Progenitor cell of endocrine pancreas (in vitro differentiated cells): ENCODE measurements around the gene SLAMF6. TPM values are rescaled to one million over a fixed set of nuclear protein-coding genes. Genes with fewer than 3 reads are reported as not detected.

Source experiments
- DNase-seq: peaks from one replicate; pipeline ENCODE4 v3.0.0; 2021; ENCODE audit warnings: low spot score; ENCODE audit not compliant: unreplicated experiment
- H3K27ac Mint-ChIP-seq: 2 replicates; pipeline ENCODE4 v1.8.0; 2021; ENCODE audit warnings: mild to moderate bottlenecking, moderate library complexity, mixed read lengths
- H3K27me3 Mint-ChIP-seq: 2 replicates; pipeline ENCODE4 v1.8.0; 2021; ENCODE audit warnings: mixed read lengths
- H3K36me3 Mint-ChIP-seq: 2 replicates; pipeline ENCODE4 v1.8.0; 2022; ENCODE audit warnings: mixed read lengths; ENCODE audit not compliant: insufficient read depth
- H3K4me1 Mint-ChIP-seq: 2 replicates; pipeline ENCODE4 v1.8.0; 2021; ENCODE audit warnings: low read depth, mixed read lengths
- H3K4me3 Mint-ChIP-seq: 2 replicates; pipeline ENCODE4 v1.8.0; 2021; ENCODE audit warnings: low read depth, mild to moderate bottlenecking, moderate library complexity, mixed read lengths
- H3K9me3 Mint-ChIP-seq: 2 replicates; pipeline ENCODE4 v1.8.0; 2021; ENCODE audit warnings: low read depth, mixed read lengths
- total RNA-seq: library from RNA; stranded (reverse); gene quantifications from 2 replicates; pipeline ENCODE4 v1.2.1, GENCODE V29; 2021
- TF ChIP-seq, protein P1 (sequence below): fragments of 200-600 bp; sonication (generic); IDR thresholded peaks from one replicate; pipeline ENCODE4 v1.5.0; 2021; ENCODE audit warnings: antibody characterized with exemption, mild to moderate bottlenecking; ENCODE audit not compliant: unreplicated experiment

Gene SLAMF6
- total RNA-seq, 1 donor from 2014 or later, result not detected

DNA sequence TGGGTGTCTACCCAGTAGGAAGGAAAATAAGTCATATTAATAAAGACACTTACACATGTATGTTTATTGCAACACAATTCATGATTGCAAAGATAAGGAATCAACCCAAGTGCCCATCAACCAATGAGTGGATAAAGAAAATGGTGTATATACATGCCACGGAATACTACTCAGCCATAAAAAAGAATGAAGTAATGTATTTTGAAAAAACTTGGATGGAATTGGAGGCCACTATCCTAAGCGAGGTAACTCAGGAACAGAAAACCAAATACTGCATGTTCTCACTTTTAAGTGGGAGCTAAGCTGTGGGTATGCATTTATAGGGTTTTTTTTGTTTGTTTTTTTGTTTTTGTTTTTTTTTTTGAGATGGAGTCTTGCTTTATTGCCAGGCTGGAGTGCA lies 73.6 kb downstream of the SLAMF6 start:
- TF ChIP-seq, protein P1, sequence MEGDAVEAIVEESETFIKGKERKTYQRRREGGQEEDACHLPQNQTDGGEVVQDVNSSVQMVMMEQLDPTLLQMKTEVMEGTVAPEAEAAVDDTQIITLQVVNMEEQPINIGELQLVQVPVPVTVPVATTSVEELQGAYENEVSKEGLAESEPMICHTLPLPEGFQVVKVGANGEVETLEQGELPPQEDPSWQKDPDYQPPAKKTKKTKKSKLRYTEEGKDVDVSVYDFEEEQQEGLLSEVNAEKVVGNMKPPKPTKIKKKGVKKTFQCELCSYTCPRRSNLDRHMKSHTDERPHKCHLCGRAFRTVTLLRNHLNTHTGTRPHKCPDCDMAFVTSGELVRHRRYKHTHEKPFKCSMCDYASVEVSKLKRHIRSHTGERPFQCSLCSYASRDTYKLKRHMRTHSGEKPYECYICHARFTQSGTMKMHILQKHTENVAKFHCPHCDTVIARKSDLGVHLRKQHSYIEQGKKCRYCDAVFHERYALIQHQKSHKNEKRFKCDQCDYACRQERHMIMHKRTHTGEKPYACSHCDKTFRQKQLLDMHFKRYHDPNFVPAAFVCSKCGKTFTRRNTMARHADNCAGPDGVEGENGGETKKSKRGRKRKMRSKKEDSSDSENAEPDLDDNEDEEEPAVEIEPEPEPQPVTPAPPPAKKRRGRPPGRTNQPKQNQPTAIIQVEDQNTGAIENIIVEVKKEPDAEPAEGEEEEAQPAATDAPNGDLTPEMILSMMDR, result no peak
- Mint-ChIP-seq H3K4me3 (no peak overlapping the region), H3K27me3 (no peaks in the 10 kb centered on the region), H3K4me1 (peaks cover 10% of the 10 kb centered on the region), H3K27ac (no peak overlapping the region), H3K9me3 (no peaks in the 10 kb centered on the region), H3K36me3 (no peaks in the 10 kb centered on the region)
- no peak for DNase-seq

DNA sequence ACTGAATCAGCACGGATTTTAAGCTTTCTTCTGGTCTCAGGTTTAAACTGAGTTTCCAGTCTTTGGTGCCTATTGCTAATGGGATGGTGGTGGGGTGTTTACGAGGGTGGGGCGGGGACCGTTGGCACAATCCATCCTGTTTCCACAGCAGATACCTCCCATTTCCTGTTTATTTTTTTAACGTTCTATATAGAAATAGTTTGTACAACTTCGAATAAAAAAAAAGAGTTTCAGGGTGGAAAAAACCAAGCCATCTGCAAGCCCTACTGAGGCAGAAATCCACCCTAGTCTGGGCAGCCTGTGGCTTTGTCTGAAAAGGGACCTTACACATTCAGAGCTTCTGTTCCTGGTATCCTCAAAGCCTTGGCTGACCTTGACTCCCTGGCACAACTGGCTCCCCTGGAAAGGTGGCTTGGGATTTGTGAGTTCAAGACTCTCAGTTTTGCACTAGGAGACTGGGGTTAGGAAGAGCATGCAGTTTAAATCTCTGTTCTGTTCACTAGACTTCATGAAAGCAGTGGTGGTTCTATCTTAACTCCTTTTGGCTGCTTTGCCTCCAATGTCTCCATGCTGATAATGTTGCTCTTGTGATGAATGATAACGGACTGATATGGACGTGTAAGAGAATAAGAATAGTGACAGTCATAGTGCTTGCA lies 76.0 kb downstream of the SLAMF6 start:
- no peak for DNase-seq
- no peaks in the 10 kb centered on the region for H3K36me3 Mint-ChIP-seq
- no peak overlapping the region for H3K27ac Mint-ChIP-seq
- H3K27me3 Mint-ChIP-seq, result no peaks in the 10 kb centered on the region
- no peaks in the 10 kb centered on the region for H3K9me3 Mint-ChIP-seq
- peaks cover 13% of the 10 kb centered on the region for H3K4me1 Mint-ChIP-seq
- TF ChIP-seq, protein P1, result no peak
- no peak overlapping the region for H3K4me3 Mint-ChIP-seq

DNA sequence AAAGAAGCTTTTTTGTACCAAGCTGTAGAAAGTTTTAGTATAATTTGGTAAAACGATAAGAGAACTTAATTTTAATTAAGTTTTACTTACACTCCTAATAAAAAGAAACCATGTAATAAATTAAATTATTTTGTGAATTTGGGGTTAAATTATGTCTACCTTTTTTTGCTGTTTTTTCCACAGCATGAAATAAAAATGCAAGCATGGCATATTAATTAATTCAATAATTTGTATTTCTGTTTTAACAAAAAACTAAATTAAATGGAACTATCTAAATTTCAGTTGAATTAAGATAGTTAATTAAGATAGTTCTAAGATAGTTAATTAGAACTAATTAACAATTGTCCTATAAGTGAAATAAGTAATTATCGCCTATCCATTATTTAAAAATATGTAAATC lies 83.3 kb downstream of the SLAMF6 start:
- Mint-ChIP-seq H3K4me3 (no peak overlapping the region), H3K36me3 (no peaks in the 10 kb centered on the region), H3K27ac (no peak overlapping the region), H3K4me1 (peaks cover 2% of the 10 kb centered on the region), H3K9me3 (no peaks in the 10 kb centered on the region), H3K27me3 (no peaks in the 10 kb centered on the region)
- TF ChIP-seq, protein P1, result no peak
- no peak for DNase-seq

DNA sequence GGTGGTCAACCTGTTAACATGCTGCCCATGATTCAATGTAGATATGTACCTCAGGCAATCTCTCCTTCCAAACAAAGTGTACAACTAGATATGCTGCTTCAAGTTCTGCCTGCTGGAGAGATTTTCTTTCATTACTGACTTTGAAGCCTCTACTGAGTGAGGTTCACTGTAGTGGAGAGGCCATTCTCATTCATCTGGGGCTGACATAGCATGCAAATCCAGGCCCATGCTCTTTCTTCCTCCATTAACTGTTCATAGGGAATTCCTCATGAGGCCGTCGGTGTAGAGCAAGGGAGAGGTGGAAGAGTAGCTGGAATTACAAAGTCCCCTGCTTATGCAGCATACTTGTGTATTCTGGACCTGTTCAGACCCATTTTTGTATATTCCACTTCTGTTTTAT lies 84.1 kb downstream of the SLAMF6 start:
- Mint-ChIP-seq H3K27ac (no peak overlapping the region), H3K9me3 (no peaks in the 10 kb centered on the region), H3K4me3 (no peak overlapping the region), H3K4me1 (peaks cover 2% of the 10 kb centered on the region), H3K36me3 (no peaks in the 10 kb centered on the region), H3K27me3 (no peaks in the 10 kb centered on the region)
- DNase-seq, result no peak
- TF ChIP-seq, protein P1, result no peak

DNA sequence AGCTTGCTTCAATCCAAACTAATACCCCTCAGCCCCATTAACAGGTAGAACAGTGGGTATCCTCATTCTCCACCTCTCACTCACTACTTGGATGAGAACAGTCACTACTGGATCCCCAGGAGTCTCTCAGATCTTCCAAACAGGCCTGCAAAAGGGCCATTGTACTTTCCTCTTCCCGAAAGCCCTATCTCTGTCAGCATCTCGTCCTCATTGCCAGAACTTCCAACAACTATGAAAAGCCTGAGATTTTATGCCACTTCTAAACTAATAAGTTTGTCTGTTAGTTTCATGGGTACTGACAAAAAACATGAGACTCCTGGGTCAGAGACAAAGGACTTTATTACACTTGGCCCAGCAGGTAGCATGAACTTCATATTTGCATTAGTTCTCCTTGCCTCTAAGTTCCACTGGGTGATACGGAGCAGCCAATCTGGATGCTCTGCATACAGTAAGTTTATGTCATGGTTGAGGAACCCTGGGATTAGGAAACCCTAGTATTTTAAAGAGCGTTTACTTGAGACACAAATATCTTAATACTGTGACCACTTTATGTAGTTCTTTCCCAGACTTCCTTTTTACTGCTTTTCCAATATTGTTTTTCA lies 84.6 kb downstream of the SLAMF6 start:
- Mint-ChIP-seq H3K27me3 (no peaks in the 10 kb centered on the region), H3K27ac (no peak overlapping the region), H3K36me3 (no peaks in the 10 kb centered on the region), H3K4me3 (no peak overlapping the region), H3K4me1 (no peaks in the 10 kb centered on the region), H3K9me3 (no peaks in the 10 kb centered on the region)
- DNase-seq, result no peak
- TF ChIP-seq, protein P1, result no peak
